HG03354 (cell line): Measurements from ENCODE around the gene POLRMT.
"Not testable (repeated sequence)": the region's sequence is repeated elsewhere in the genome, so short reads cannot be mapped to it uniquely, and the experiment has no call there.

ENCODE experiments used
- ATAC-seq: cut with Tn5 transposase; IDR thresholded peaks from one replicate; pipeline ENCODE4 v1.9.1; 2021; ENCODE audit warnings: mild to moderate bottlenecking; ENCODE audit not compliant: unreplicated experiment, poor library complexity, severe bottlenecking

The POLRMT gene

GRCh38 chr19:633068-633785 lies at the start of gene POLRMT:
Gene POLRMT (minus strand): TSS chr19:633537. CDS start chr19:633512, 25 bp downstream.
- peak; percentile 81 for ATAC-seq

GRCh38 chr19:682678-683320 lies 49.5 kb upstream of the POLRMT start:
- no peak for ATAC-seq

- no peak for ATAC-seq
Measured at GRCh38 chr19:681029-682019, 48.0 kb upstream of the POLRMT start.

- ATAC-seq: peak; percentile 74
Measured at GRCh38 chr19:680287-681028, 47.1 kb upstream of the POLRMT start.

- ATAC-seq: peak; percentile 30
Measured at GRCh38 chr19:679418-680286, 46.3 kb upstream of the POLRMT start.

GRCh38 chr19:678791-679388 lies 45.6 kb upstream of the POLRMT start:
- no peak for ATAC-seq

- no peak for ATAC-seq
Measured at GRCh38 chr19:677601-678436, 44.5 kb upstream of the POLRMT start.

GRCh38 chr19:677201-677600 lies 43.9 kb upstream of the POLRMT start:
- no peak for ATAC-seq

- no peak for ATAC-seq
Measured at GRCh38 chr19:676339-677105, 43.2 kb upstream of the POLRMT start, which contains the start of gene FSTL3. Gene FSTL3 (plus strand): TSS chr19:676392. CDS start chr19:676424, 32 bp downstream.

- no peak for ATAC-seq
Measured at GRCh38 chr19:676007-676338, 42.6 kb upstream of the POLRMT start.

GRCh38 chr19:674282-675151 lies 41.2 kb upstream of the POLRMT start:
- ATAC-seq: no peak

- ATAC-seq: no peak
Measured at GRCh38 chr19:670609-671075, 37.3 kb upstream of the POLRMT start.

- ATAC-seq: not testable (repeated sequence)
Measured at GRCh38 chr19:668675-669434, 35.5 kb upstream of the POLRMT start.

GRCh38 chr19:666985-667573 lies 33.7 kb upstream of the POLRMT start:
- ATAC-seq: not testable (repeated sequence)
